Naive thymus-derived CD4-positive, alpha-beta T cell (primary cell): Measurements from ENCODE around the gene ARID3C. TPM values are rescaled to one million over a fixed set of nuclear protein-coding genes. Genes with fewer than 3 reads are reported as not detected.
A peak's percentile ranks its signal among the peaks of the same experiment; 100 is the strongest.
"Not testable (repeated sequence)": the region's sequence is repeated elsewhere in the genome, so short reads cannot be mapped to it uniquely, and the experiment has no call there.

Source experiments
- ATAC-seq: fragments of 150-1000 bp; cut with Tn5 transposase; 2 replicates; pipeline ENCODE4 v1.10.0; 2021; ENCODE audit warnings: mild to moderate bottlenecking, moderate library complexity
- CTCF ChIA-PET: fragments of 350-600 bp; sonication (Branson Sonifier 250); formaldehyde crosslinking; loops from one replicate; lab custom pipeline; 2021; ENCODE audit warnings: antibody characterized with exemption; lab: Charles Lee
- POLR2A ChIA-PET: fragments of 350-600 bp; sonication (Branson Sonifier 250); formaldehyde crosslinking; loops from one replicate; lab custom pipeline; 2021; ENCODE audit warnings: antibody characterized with exemption, inconsistent platforms; lab: Charles Lee
- DNase-seq, 9 donors: peaks; one replicate each; pipeline versions ENCODE4 v3.0.0 to v3.0.0-alpha.2; 2020 to 2022; ENCODE audit warnings: mixed read lengths in 1 of 9
- H3K27ac ChIP-seq: one replicate; pipeline ENCODE4 v1.7.0; 2013; ENCODE audit warnings: mild to moderate bottlenecking, low read depth, low read length, moderate library complexity
- H3K27me3 ChIP-seq, 2 donors: one replicate each; pipeline ENCODE4 v1.7.0; 2013; ENCODE audit warnings: low read length in 2 of 2, mild to moderate bottlenecking in 2 of 2, moderate library complexity in 2 of 2; ENCODE audit not compliant: control insufficient read depth in 2 of 2, insufficient read depth in 2 of 2
- H3K36me3 ChIP-seq, 3 experiments: 1 replicate in 2 of 3; 2 replicates in 1 of 3; pipeline ENCODE4 v1.7.0; 2013; ENCODE audit warnings: low read length in 3 of 3, mild to moderate bottlenecking in 3 of 3, moderate library complexity in 1 of 3; ENCODE audit not compliant: insufficient read depth in 3 of 3, control insufficient read depth in 2 of 3
- H3K4me1 ChIP-seq, 2 donors: one replicate each; pipeline ENCODE4 v1.7.0; 2013; ENCODE audit warnings: low read length in 2 of 2, mild to moderate bottlenecking in 2 of 2, moderate library complexity in 1 of 2; ENCODE audit not compliant: control insufficient read depth in 2 of 2, insufficient read depth in 2 of 2
- H3K4me3 ChIP-seq: 2 replicates; pipeline ENCODE4 v1.7.0; 2013; ENCODE audit warnings: mild to moderate bottlenecking, low read length
- H3K9me3 ChIP-seq, 3 experiments: 1 replicate in 2 of 3; 2 replicates in 1 of 3; pipeline ENCODE4 v1.7.0; 2013; ENCODE audit warnings: low read length in 3 of 3; ENCODE audit not compliant: control insufficient read depth in 2 of 3
- H3K27ac Mint-ChIP-seq, 9 donors: one replicate each; pipeline ENCODE4 v1.8.0; 2020 to 2022; ENCODE audit warnings: mixed read lengths in 9 of 9, mild to moderate bottlenecking in 8 of 9, moderate library complexity in 5 of 9, inconsistent platforms in 2 of 9
- H3K27me3 Mint-ChIP-seq, 5 donors: one replicate each; pipeline ENCODE4 v1.8.0; 2021 to 2022; ENCODE audit warnings: mixed read lengths in 5 of 5, mild to moderate bottlenecking in 1 of 5
- H3K36me3 Mint-ChIP-seq, 5 donors: one replicate each; pipeline ENCODE4 v1.8.0; 2020 to 2022; ENCODE audit warnings: mixed read lengths in 5 of 5, mild to moderate bottlenecking in 3 of 5, inconsistent platforms in 1 of 5
- H3K4me1 Mint-ChIP-seq, 7 donors: one replicate each; pipeline ENCODE4 v1.8.0; 2020 to 2022; ENCODE audit warnings: mixed read lengths in 7 of 7, mild to moderate bottlenecking in 3 of 7, inconsistent platforms in 1 of 7
- H3K4me3 Mint-ChIP-seq, 10 donors: one replicate each; pipeline ENCODE4 v1.8.0; 2020 to 2022; ENCODE audit warnings: mild to moderate bottlenecking in 10 of 10, mixed read lengths in 10 of 10, moderate library complexity in 6 of 10, inconsistent platforms in 2 of 10
- H3K9me3 Mint-ChIP-seq, 11 donors: one replicate each; pipeline ENCODE4 v1.8.0; 2020 to 2022; ENCODE audit warnings: mixed read lengths in 11 of 11, mild to moderate bottlenecking in 4 of 11, inconsistent platforms in 1 of 11, moderate library complexity in 1 of 11
- intact Hi-C, 2 donors: fragments of 100-400 bp; cut with micrococcal nuclease; formaldehyde crosslinking; loops; one replicate each; pipeline ENCODE4 v1.15.1; 2023
- polyA plus RNA-seq, 2 donors: library from polyadenylated mRNA; unstranded; fragments of 300-500 nt; fragmentation: Illumina TruSeq; gene quantifications; one replicate each; pipeline ENCODE4 v1.2.3, GENCODE V29; 2021
- total RNA-seq, 6 experiments: library from RNA in 5 of 6; stranded (reverse) in 5 of 6; gene quantifications; 1 replicate in 5 of 6; 2 replicates in 1 of 6; pipeline ENCODE4 v1.2.3 and lab custom pipeline; 2021 to 2026

The ARID3C gene
- total and polyA plus RNA-seq, 7 experiments from 2014 or later: 0.27 to 0.36 TPM; not detected in 5

GRCh38 chr9:34644766-34645314, 16.0 kb upstream of the ARID3C start:
- Histone ChIP-seq H3K27me3 (no peaks in the 10 kb centered on the region), H3K4me3 (no peak overlapping the region), H3K36me3 (peaks cover 13 to 22% (median 14%) of the 10 kb centered on the region in 3 experiments), H3K4me1 (peaks cover 20 to 23% of the 10 kb centered on the region in 2 donors), H3K9me3 (no peaks in the 10 kb centered on the region), H3K27ac (no peak overlapping the region)
- Mint-ChIP-seq H3K4me1 (peaks cover 18 to 38% (median 33%) of the 10 kb centered on the region in 7 donors), H3K4me3 (peak overlapping the region in 2 of 10 donors; percentile 21 to 61), H3K27me3 (no peaks in the 10 kb centered on the region), H3K9me3 (no peaks in the 10 kb centered on the region), H3K27ac (no peak overlapping the region), H3K36me3 (peaks cover 6 to 19% (median 9%) of the 10 kb centered on the region in 5 donors)
- POLR2A ChIA-PET: interaction anchor here (0.6 to 1.6 kb wide), 2 partner anchors 11 to 68 kb away, joined by 3 to 7 read pairs; no protein-coding TSS in a partner anchor
- CTCF ChIA-PET: interaction anchor here (0.5 to 7.2 kb wide), 6 partner anchors 11 to 1238 kb away, joined by 3 to 50 read pairs (median 4); partner anchors contain the start of gene CCL27
- intact Hi-C loops: loop anchor here (5.0 kb wide), 1 partner anchor 33 kb away; the partner anchor contains the start of gene RPP25L (in 2 of the 2)
- no peak for ATAC-seq
- DNase-seq: no peak

GRCh38 chr9:34642679-34643078, 13.8 kb upstream of the ARID3C start:
- Mint-ChIP-seq H3K27me3 (no peaks in the 10 kb centered on the region), H3K4me1 (peaks cover 15 to 32% (median 30%) of the 10 kb centered on the region in 7 donors), H3K9me3 (peaks cover 0 to 1% (median 0%) of the 10 kb centered on the region in 11 donors), H3K27ac (no peak overlapping the region), H3K36me3 (peaks cover 0 to 3% (median 0%) of the 10 kb centered on the region in 5 donors), H3K4me3 (no peak overlapping the region)
- no peak overlapping the region for H3K27ac ChIP-seq
- H3K4me1 ChIP-seq: peaks cover 16 to 20% of the 10 kb centered on the region in 2 donors
- no peaks in the 10 kb centered on the region for H3K9me3 ChIP-seq
- CTCF ChIA-PET: interaction anchor here (0.7 to 5.8 kb wide), 2 partner anchors 8 to 31 kb away, joined by 3 to 45 read pairs; partner anchors contain the start of gene RPP25L
- no peak for DNase-seq
- peaks cover 0 to 5% (median 0%) of the 10 kb centered on the region in 3 experiments for H3K36me3 ChIP-seq
- no peak overlapping the region for H3K4me3 ChIP-seq
- ATAC-seq: no peak
- intact Hi-C loops: no loop called here
- no peaks in the 10 kb centered on the region for H3K27me3 ChIP-seq
- POLR2A ChIA-PET: interaction anchor here (1.1 to 1.8 kb wide), 5 partner anchors 9 to 30 kb away, joined by 3 to 5 read pairs (median 4); partner anchors contain the start of genes CCL27 and DCTN3

GRCh38 chr9:34639322-34639721, 10.5 kb upstream of the ARID3C start:
- H3K27me3 ChIP-seq, H3K9me3 ChIP-seq, DNase-seq, H3K27me3 Mint-ChIP-seq, CTCF ChIA-PET, ATAC-seq, H3K4me3 ChIP-seq, H3K27ac ChIP-seq, H3K36me3 Mint-ChIP-seq, H3K9me3 Mint-ChIP-seq: not testable (repeated sequence)
- peaks cover 19 to 37% (median 31%) of the 10 kb centered on the region in 7 donors for H3K4me1 Mint-ChIP-seq
- Histone ChIP-seq H3K4me1 (peaks cover 21 to 22% of the 10 kb centered on the region in 2 donors), H3K36me3 (peaks cover 0 to 13% (median 0%) of the 10 kb centered on the region in 3 experiments)
- POLR2A ChIA-PET: interaction anchor here (2.5 to 7.0 kb wide), 5 partner anchors 13 to 28 kb away, joined by 11 to 99 read pairs (median 29); partner anchors contain the start of genes CCL27, DCTN3, IL11RA and RPP25L
- peak overlapping the region in 1 of 9 donors; percentile 96 for H3K27ac Mint-ChIP-seq
- intact Hi-C loops: loop anchor here (10.0 kb wide), 4 partner anchors 345 to 965 kb away; partner anchors contain the start of genes DNAJB5 (in 1 of the 2), TESK1 (in 1 of the 2), UBAP1 (in 1 of the 2) and UBE2R2 (in 1 of the 2)
- peak overlapping the region in 1 of 10 donors; percentile 89 for H3K4me3 Mint-ChIP-seq

GRCh38 chr9:34638138-34638445, 9.2 kb upstream of the ARID3C start:
- H3K36me3 Mint-ChIP-seq: peaks cover 0 to 3% (median 3%) of the 10 kb centered on the region in 5 donors
- H3K4me1 Mint-ChIP-seq: peaks cover 26 to 45% (median 37%) of the 10 kb centered on the region in 7 donors
- H3K27me3 Mint-ChIP-seq: no peaks in the 10 kb centered on the region
- intact Hi-C loops: loop anchor here (1.0 to 10.0 kb wide), 6 partner anchors 8 to 967 kb away; partner anchors contain the start of genes DNAJB5 (in 1 of the 2), GALT (in 1 of the 2), TESK1 (in 1 of the 2) and UBAP1 (in 1 of the 2)
- Histone ChIP-seq H3K9me3 (no peaks in the 10 kb centered on the region), H3K27me3 (no peaks in the 10 kb centered on the region), H3K4me3 (peak overlapping the region; percentile 94), H3K36me3 (peaks cover 0 to 13% (median 0%) of the 10 kb centered on the region in 3 experiments), H3K4me1 (peaks cover 21 to 22% of the 10 kb centered on the region in 2 donors), H3K27ac (peak overlapping the region; percentile 70)
- ATAC-seq: no peak
- H3K9me3 Mint-ChIP-seq: peaks cover 0 to 1% (median 0%) of the 10 kb centered on the region in 11 donors
- ChIA-PET CTCF (interaction anchor here (0.6 to 8.0 kb wide), 11 partner anchors 8 to 121 kb away, joined by 3 to 98 read pairs (median 6); partner anchors contain the start of genes DCTN3, GALT and RPP25L), POLR2A (interaction anchor here (0.6 to 7.0 kb wide), 17 partner anchors 10 to 1089 kb away, joined by 3 to 99 read pairs (median 6); partner anchors contain the start of genes CCL27, DCTN3, GALT and IL11RA)
- H3K4me3 Mint-ChIP-seq: peak overlapping the region; percentile 88 to 93 (median 90)
- H3K27ac Mint-ChIP-seq: peak overlapping the region; percentile 88 to 98 (median 95)
- DNase-seq: no peak

GRCh38 chr9:34637356-34638137, 8.7 kb upstream of the ARID3C start, which contains the start of gene SIGMAR1:
Gene SIGMAR1, minus strand, starts transcription at chr9:34637787. Its CDS starts 90 bp downstream, at chr9:34637697.
- H3K4me1 Mint-ChIP-seq: peaks cover 26 to 45% (median 37%) of the 10 kb centered on the region in 7 donors
- H3K36me3 Mint-ChIP-seq: peaks cover 0 to 5% (median 3%) of the 10 kb centered on the region in 5 donors
- H3K4me1 ChIP-seq: peaks cover 21 to 22% of the 10 kb centered on the region in 2 donors
- peak within 1 kb of the TSS; percentile 88 to 98 (median 95) for H3K27ac Mint-ChIP-seq
- no peaks in the 10 kb centered on the region for H3K27me3 Mint-ChIP-seq
- peak; percentile 97 for ATAC-seq
- CTCF ChIA-PET: interaction anchor here (0.5 to 8.0 kb wide), 12 partner anchors 9 to 386 kb away, joined by 3 to 98 read pairs (median 6); partner anchors contain the start of genes DCTN3, GALT and RPP25L
- intact Hi-C loops: loop anchor here (1.0 to 10.0 kb wide), 11 partner anchors 9 to 967 kb away; partner anchors contain the start of genes DNAI1 (in 2 of the 2), DNAJB5 (in 2 of the 2), FAM219A (in 2 of the 2) and GALT (in 2 of the 2)
- POLR2A ChIA-PET: interaction anchor here (0.6 to 7.0 kb wide), 21 partner anchors 8 to 1090 kb away, joined by 3 to 99 read pairs (median 5); partner anchors contain the start of genes ARID3C, CCL27, DCTN3 and GALT
- H3K4me3 ChIP-seq: peak within 1 kb of the TSS; percentile 94
- H3K36me3 ChIP-seq: peaks cover 0 to 13% (median 0%) of the 10 kb centered on the region in 3 experiments
- H3K4me3 Mint-ChIP-seq: peak within 1 kb of the TSS; percentile 88 to 93 (median 90)
- peak within 1 kb of the TSS; percentile 70 for H3K27ac ChIP-seq
- H3K27me3 ChIP-seq: no peaks in the 10 kb centered on the region
- no peaks in the 10 kb centered on the region for H3K9me3 ChIP-seq
- DNase-seq: peak; percentile 88 to 97 (median 95)
- peaks cover 0 to 1% (median 0%) of the 10 kb centered on the region in 11 donors for H3K9me3 Mint-ChIP-seq
